CD4-positive, alpha-beta T cell treated with Interleukin-15 for 1 hour (primary cell): Measurements from ENCODE around the gene HECW1.
"Not testable (repeated sequence)": the region's sequence is repeated elsewhere in the genome, so short reads cannot be mapped to it uniquely, and the experiment has no call there.

Source experiments
- DNase-seq: peaks from one replicate; pipeline ENCODE4 v3.0.0-alpha.2; 2020

HECW1 gene

GRCh38 chr7:43481902-43482678, 369.6 kb downstream of the HECW1 start:
- DNase-seq: no peak

- no peak for DNase-seq
Observed at GRCh38 chr7:43482679-43483252, 370.3 kb downstream of the HECW1 start.

- no peak for DNase-seq
Observed at GRCh38 chr7:43484678-43485395, 372.4 kb downstream of the HECW1 start.

GRCh38 chr7:43485580-43485979, 373.1 kb downstream of the HECW1 start:
- DNase-seq: no peak

- DNase-seq: not testable (repeated sequence)
Observed at GRCh38 chr7:43486008-43486407, 373.6 kb downstream of the HECW1 start.

- DNase-seq: no peak
Observed at GRCh38 chr7:43486634-43487033, 374.2 kb downstream of the HECW1 start.

GRCh38 chr7:43487731-43488073, 375.3 kb downstream of the HECW1 start:
- no peak for DNase-seq

- DNase-seq: no peak
Observed at GRCh38 chr7:43489257-43489656, 376.8 kb downstream of the HECW1 start.

GRCh38 chr7:43490016-43490415, 377.6 kb downstream of the HECW1 start:
- DNase-seq: no peak

GRCh38 chr7:43491123-43491522, 378.7 kb downstream of the HECW1 start:
- no peak for DNase-seq

- DNase-seq: no peak
Observed at GRCh38 chr7:43491984-43492383, 379.5 kb downstream of the HECW1 start.

- no peak for DNase-seq
Observed at GRCh38 chr7:43492896-43493295, 380.4 kb downstream of the HECW1 start.

GRCh38 chr7:43495572-43495971, 383.1 kb downstream of the HECW1 start:
- DNase-seq: no peak

GRCh38 chr7:43496596-43496995, 384.1 kb downstream of the HECW1 start:
- no peak for DNase-seq

GRCh38 chr7:43501870-43502269, 389.4 kb downstream of the HECW1 start:
- no peak for DNase-seq

- DNase-seq: no peak
Observed at GRCh38 chr7:43502941-43503340, 390.5 kb downstream of the HECW1 start.

- no peak for DNase-seq
Observed at GRCh38 chr7:43505412-43505811, 393.0 kb downstream of the HECW1 start.

- no peak for DNase-seq
Observed at GRCh38 chr7:43506460-43506859, 394.0 kb downstream of the HECW1 start.

GRCh38 chr7:43508461-43508860, 396.0 kb downstream of the HECW1 start:
- no peak for DNase-seq

- no peak for DNase-seq
Observed at GRCh38 chr7:43509906-43510305, 397.5 kb downstream of the HECW1 start.

GRCh38 chr7:43511029-43511428, 398.6 kb downstream of the HECW1 start:
- DNase-seq: no peak

- no peak for DNase-seq
Observed at GRCh38 chr7:43511769-43512515, 399.5 kb downstream of the HECW1 start.

GRCh38 chr7:43513251-43513650, 400.8 kb downstream of the HECW1 start:
- DNase-seq: no peak
